H9 (cell line): ENCODE results near the gene PPARA. TPM values are rescaled to one million over a fixed set of nuclear protein-coding genes. Genes with fewer than 3 reads are reported as not detected.

Experiments used
- DNase-seq: peaks from one replicate; pipeline ENCODE4 v3.0.0-alpha.2; 2017
- H2AFZ ChIP-seq: one replicate; pipeline ENCODE4 v1.6.1; 2013; ENCODE audit warnings: mild to moderate bottlenecking, low read length, control low read depth, moderate library complexity
- H2AK5ac ChIP-seq: 2 replicates; pipeline ENCODE4 v1.6.1; 2013; ENCODE audit warnings: low read length, control low read depth, mixed read lengths; ENCODE audit not compliant: insufficient read length
- H2BK120ac ChIP-seq: one replicate; pipeline ENCODE4 v1.6.1; 2013; ENCODE audit warnings: low read depth, mild to moderate bottlenecking, low read length, control low read depth, inconsistent platforms; ENCODE audit not compliant: poor library complexity, severe bottlenecking
- H2BK12ac ChIP-seq: 2 replicates; pipeline ENCODE4 v1.6.1; 2013; ENCODE audit warnings: low read length, control low read depth, mixed read lengths, low read depth; ENCODE audit not compliant: insufficient read length
- H2BK15ac ChIP-seq: 2 replicates; pipeline ENCODE4 v1.6.1; 2013; ENCODE audit warnings: low read depth, low read length, control low read depth
- H2BK20ac ChIP-seq: one replicate; pipeline ENCODE4 v1.6.1; 2013; ENCODE audit warnings: low read depth, mild to moderate bottlenecking, low read length, control low read depth, inconsistent platforms; ENCODE audit not compliant: poor library complexity, severe bottlenecking
- H2BK5ac ChIP-seq: 2 replicates; pipeline ENCODE4 v1.6.1; 2013; ENCODE audit warnings: low read length, control low read depth, mixed read lengths; ENCODE audit not compliant: insufficient read length
- H3K14ac ChIP-seq: 2 replicates; pipeline ENCODE4 v1.6.1; 2013; ENCODE audit warnings: low read length, control low read depth; ENCODE audit not compliant: insufficient read depth
- H3K18ac ChIP-seq: 2 replicates; pipeline ENCODE4 v1.6.1; 2013; ENCODE audit warnings: low read depth, mild to moderate bottlenecking, mixed read lengths, low read length, control low read depth; ENCODE audit not compliant: insufficient read length
- H3K23ac ChIP-seq: 2 replicates; pipeline ENCODE4 v1.6.1; 2013; ENCODE audit warnings: low read length, control low read depth, mixed read lengths, low read depth; ENCODE audit not compliant: insufficient read length
- H3K23me2 ChIP-seq: 2 replicates; pipeline ENCODE4 v1.6.1; 2013; ENCODE audit warnings: low read depth, mild to moderate bottlenecking, mixed read lengths, low read length, control low read depth; ENCODE audit not compliant: insufficient read length, poor library complexity, severe bottlenecking
- H3K27ac ChIP-seq: 2 replicates; pipeline ENCODE4 v1.5.1; 2013; ENCODE audit warnings: low read length, control low read depth, mixed read lengths, low read depth; ENCODE audit not compliant: insufficient read length
- H3K27me3 ChIP-seq: 2 replicates; pipeline ENCODE4 v1.6.1; 2013; ENCODE audit warnings: low read length, control low read depth, inconsistent platforms; ENCODE audit not compliant: insufficient read depth
- H3K4ac ChIP-seq: 2 replicates; pipeline ENCODE4 v1.6.1; 2013; ENCODE audit warnings: low read depth, mild to moderate bottlenecking, control low read depth, inconsistent platforms, low read length, moderate library complexity
- H3K4me1 ChIP-seq: 2 replicates; pipeline ENCODE4 v1.6.1; 2013; ENCODE audit warnings: low read length, control low read depth, inconsistent platforms; ENCODE audit not compliant: insufficient read depth
- H3K4me2 ChIP-seq: 2 replicates; pipeline ENCODE4 v1.6.1; 2013; ENCODE audit warnings: low read length, control low read depth, mixed read lengths; ENCODE audit not compliant: insufficient read length, insufficient read depth
- H3K56ac ChIP-seq: 2 replicates; pipeline ENCODE4 v1.6.1; 2013; ENCODE audit warnings: low read depth, mild to moderate bottlenecking, mixed read lengths, low read length, control low read depth; ENCODE audit not compliant: insufficient read length
- H3K79me1 ChIP-seq: 2 replicates; pipeline ENCODE4 v1.6.1; 2013; ENCODE audit warnings: low read depth, mild to moderate bottlenecking, moderate library complexity, low read length, control low read depth, inconsistent platforms; ENCODE audit not compliant: insufficient read depth, poor library complexity, severe bottlenecking
- H3K79me2 ChIP-seq: 2 replicates; pipeline ENCODE4 v1.6.1; 2013; ENCODE audit warnings: low read length, control low read depth, inconsistent platforms; ENCODE audit not compliant: insufficient read depth
- H3K9ac ChIP-seq: 2 replicates; pipeline ENCODE4 v1.6.1; 2013; ENCODE audit warnings: low read length, control low read depth, mixed read lengths; ENCODE audit not compliant: insufficient read length; ENCODE audit errors: extremely low read depth
- H3K9me3 ChIP-seq: one replicate; pipeline ENCODE4 v1.6.1; 2013; ENCODE audit warnings: low read depth, low read length, inconsistent platforms; ENCODE audit not compliant: control insufficient read depth
- H3T11ph ChIP-seq: one replicate; pipeline ENCODE4 v1.6.1; 2013; ENCODE audit warnings: mild to moderate bottlenecking, low read length, control low read depth, inconsistent platforms
- H4K20me1 ChIP-seq: one replicate; pipeline ENCODE4 v1.6.1; 2013; ENCODE audit not compliant: control insufficient read depth, insufficient read length, insufficient read depth
- H4K5ac ChIP-seq: 2 replicates; pipeline ENCODE4 v1.6.1; 2013; ENCODE audit warnings: low read depth, mild to moderate bottlenecking, mixed read lengths, low read length, control low read depth; ENCODE audit not compliant: insufficient read length
- H4K8ac ChIP-seq: replicated peaks from 2 replicates; pipeline ENCODE4 v1.6.1; 2013; ENCODE audit warnings: low read length, control low read depth, mixed read lengths, low read depth; ENCODE audit not compliant: insufficient read length
- H4K91ac ChIP-seq: 2 replicates; pipeline ENCODE4 v1.6.1; 2013; ENCODE audit warnings: low read depth, mild to moderate bottlenecking, moderate library complexity, mixed read lengths, low read length, control low read depth; ENCODE audit not compliant: insufficient read length
- H3K27ac Mint-ChIP-seq, 3 experiments: 2 replicates in 2 of 3; 3 replicates in 1 of 3; pipeline ENCODE4 v1.8.0; 2020 to 2021; ENCODE audit warnings: mixed read lengths in 3 of 3, mild to moderate bottlenecking in 1 of 3, moderate library complexity in 1 of 3
- H3K27me3 Mint-ChIP-seq: 2 replicates; pipeline ENCODE4 v1.8.0; 2021; ENCODE audit warnings: low read depth, mild to moderate bottlenecking, moderate library complexity, mixed read lengths
- H3K36me3 Mint-ChIP-seq, 3 experiments: 2 replicates in 2 of 3; 3 replicates in 1 of 3; pipeline ENCODE4 v1.8.0; 2020 to 2021; ENCODE audit warnings: low read depth in 3 of 3, mixed read lengths in 3 of 3; ENCODE audit not compliant: insufficient read depth in 1 of 3
- H3K4me1 Mint-ChIP-seq, 2 experiments: 2 replicates each; pipeline ENCODE4 v1.8.0; 2020; ENCODE audit warnings: mixed read lengths in 2 of 2
- H3K4me3 Mint-ChIP-seq, 2 experiments: 2 replicates in 1 of 2; 3 replicates in 1 of 2; pipeline ENCODE4 v1.8.0; 2020 to 2021; ENCODE audit warnings: mild to moderate bottlenecking in 2 of 2, mixed read lengths in 2 of 2, moderate library complexity in 1 of 2
- H3K9me3 Mint-ChIP-seq, 2 experiments: 2 replicates in 1 of 2; 3 replicates in 1 of 2; pipeline ENCODE4 v1.8.0; 2020; ENCODE audit warnings: mild to moderate bottlenecking in 2 of 2, mixed read lengths in 2 of 2, moderate library complexity in 1 of 2
- WGBS: extraction: QIAGEN DNeasy Blood & Tissue Kit; methylation state at CpG from one replicate; pipeline ENCODE4 v1.1.7; 2013; ENCODE audit warnings: missing lambda C conversion rate, low lambda C conversion rate, mixed read lengths; ENCODE audit not compliant: insufficient read length; ENCODE audit errors: extremely low coverage; 5-methylcytosine and 5-hydroxymethylcytosine counted together
- total RNA-seq: library from RNA; stranded (reverse); gene quantifications from 2 replicates; pipeline ENCODE4 v1.2.1, GENCODE V29; 2021
- TF ChIP-seq, protein P1 (sequence below): fragments of 200-600 bp; sonication (generic); conservative IDR thresholded peaks from 3 replicates; pipeline ENCODE4 v1.8.0; 2021; ENCODE audit warnings: antibody characterized with exemption, mild to moderate bottlenecking

The PPARA gene
- total RNA-seq, 1 experiment from 2014 or later: 7.3 TPM

DNA sequence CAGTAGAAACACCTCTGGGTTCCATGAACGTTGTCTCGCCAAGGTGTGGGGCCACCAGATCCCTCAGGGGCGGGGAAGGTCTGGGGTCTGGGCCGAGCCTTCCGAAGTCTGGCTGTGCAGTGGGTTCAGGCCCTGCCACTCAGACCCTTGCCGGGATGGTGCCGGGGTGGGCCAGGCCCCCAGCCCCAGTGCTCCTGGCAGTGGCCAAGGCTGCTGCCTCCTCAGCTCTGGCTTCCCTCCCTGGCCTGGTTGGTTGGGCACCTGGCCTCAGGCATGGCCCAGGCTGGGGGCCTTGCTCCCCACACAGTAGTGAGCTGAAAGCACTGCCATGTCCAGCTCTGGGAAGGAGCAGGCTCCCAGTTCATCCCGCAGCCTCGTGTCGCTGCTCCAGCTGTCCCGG is 48.2 kb upstream of the PPARA start:
- Mint-ChIP-seq H3K4me3 (no peak overlapping the region), H3K27me3 (no peaks in the 10 kb centered on the region), H3K36me3 (no peaks in the 10 kb centered on the region; a peak in 1 of 7 replicates), H3K9me3 (no peaks in the 10 kb centered on the region), H3K27ac (no peak overlapping the region), H3K4me1 (no peaks in the 10 kb centered on the region)
- Histone ChIP-seq H4K5ac (no peak overlapping the region), H3K56ac (no peak overlapping the region), H2AFZ (no peak overlapping the region), H3K23me2 (no peaks in the 10 kb centered on the region), H2BK15ac (no peak overlapping the region), H2BK5ac (no peak overlapping the region), H3T11ph (no peak overlapping the region), H3K4ac (no peak overlapping the region), H3K4me1 (no peaks in the 10 kb centered on the region), H3K14ac (no peak overlapping the region), H3K27ac (no peak overlapping the region), H2BK20ac (no peak overlapping the region), H4K20me1 (no peaks in the 10 kb centered on the region), H3K4me2 (no peak overlapping the region), H4K91ac (no peak overlapping the region), H3K9me3 (no peaks in the 10 kb centered on the region), H3K79me1 (no peaks in the 10 kb centered on the region), H2AK5ac (no peak overlapping the region), H3K27me3 (no peaks in the 10 kb centered on the region), H3K23ac (no peak overlapping the region), H3K18ac (no peak overlapping the region), H2BK120ac (no peak overlapping the region), H2BK12ac (no peak overlapping the region), H3K9ac (no peak overlapping the region), H4K8ac (no peak overlapping the region), H3K79me2 (no peaks in the 10 kb centered on the region)
- no peak for DNase-seq
- TF ChIP-seq, protein P1, sequence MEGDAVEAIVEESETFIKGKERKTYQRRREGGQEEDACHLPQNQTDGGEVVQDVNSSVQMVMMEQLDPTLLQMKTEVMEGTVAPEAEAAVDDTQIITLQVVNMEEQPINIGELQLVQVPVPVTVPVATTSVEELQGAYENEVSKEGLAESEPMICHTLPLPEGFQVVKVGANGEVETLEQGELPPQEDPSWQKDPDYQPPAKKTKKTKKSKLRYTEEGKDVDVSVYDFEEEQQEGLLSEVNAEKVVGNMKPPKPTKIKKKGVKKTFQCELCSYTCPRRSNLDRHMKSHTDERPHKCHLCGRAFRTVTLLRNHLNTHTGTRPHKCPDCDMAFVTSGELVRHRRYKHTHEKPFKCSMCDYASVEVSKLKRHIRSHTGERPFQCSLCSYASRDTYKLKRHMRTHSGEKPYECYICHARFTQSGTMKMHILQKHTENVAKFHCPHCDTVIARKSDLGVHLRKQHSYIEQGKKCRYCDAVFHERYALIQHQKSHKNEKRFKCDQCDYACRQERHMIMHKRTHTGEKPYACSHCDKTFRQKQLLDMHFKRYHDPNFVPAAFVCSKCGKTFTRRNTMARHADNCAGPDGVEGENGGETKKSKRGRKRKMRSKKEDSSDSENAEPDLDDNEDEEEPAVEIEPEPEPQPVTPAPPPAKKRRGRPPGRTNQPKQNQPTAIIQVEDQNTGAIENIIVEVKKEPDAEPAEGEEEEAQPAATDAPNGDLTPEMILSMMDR: no peak
- no CpG with 5 or more reads among the region's 11 CpGs for WGBS
